Measurements from ENCODE around the gene TCP11L1.

- TF ChIP-seq EZH2 (IDR thresholded peaks at IDR 0.05; ENCODE audit: low read length, missing control alignments) (no peak), CTCF (conservative IDR thresholded peaks at IDR 0.05 in 1 of 2, IDR thresholded peaks at IDR 0.05 in 1 of 2; ENCODE audit: low read depth in 1 of 2, low read length in 2 of 2) (no peak)
Observed at GRCh38 chr11:33083918-33084317, 44.5 kb downstream of the TCP11L1 start.
